Stimulated activated CD8-positive, alpha-beta memory T cell treated with anti-CD3 and anti-CD28 coated beads, Interleukin-12 subunit alpha, Interleukin-12 subunit beta, amount 100 ng/mL, for 1 hour (primary cell): ENCODE measurements around the gene UBE2V1.

Experiments
- DNase-seq: peaks from one replicate; pipeline ENCODE4 v3.0.0-alpha.2; 2020; ENCODE audit warnings: low read depth

The UBE2V1 gene

DNA sequence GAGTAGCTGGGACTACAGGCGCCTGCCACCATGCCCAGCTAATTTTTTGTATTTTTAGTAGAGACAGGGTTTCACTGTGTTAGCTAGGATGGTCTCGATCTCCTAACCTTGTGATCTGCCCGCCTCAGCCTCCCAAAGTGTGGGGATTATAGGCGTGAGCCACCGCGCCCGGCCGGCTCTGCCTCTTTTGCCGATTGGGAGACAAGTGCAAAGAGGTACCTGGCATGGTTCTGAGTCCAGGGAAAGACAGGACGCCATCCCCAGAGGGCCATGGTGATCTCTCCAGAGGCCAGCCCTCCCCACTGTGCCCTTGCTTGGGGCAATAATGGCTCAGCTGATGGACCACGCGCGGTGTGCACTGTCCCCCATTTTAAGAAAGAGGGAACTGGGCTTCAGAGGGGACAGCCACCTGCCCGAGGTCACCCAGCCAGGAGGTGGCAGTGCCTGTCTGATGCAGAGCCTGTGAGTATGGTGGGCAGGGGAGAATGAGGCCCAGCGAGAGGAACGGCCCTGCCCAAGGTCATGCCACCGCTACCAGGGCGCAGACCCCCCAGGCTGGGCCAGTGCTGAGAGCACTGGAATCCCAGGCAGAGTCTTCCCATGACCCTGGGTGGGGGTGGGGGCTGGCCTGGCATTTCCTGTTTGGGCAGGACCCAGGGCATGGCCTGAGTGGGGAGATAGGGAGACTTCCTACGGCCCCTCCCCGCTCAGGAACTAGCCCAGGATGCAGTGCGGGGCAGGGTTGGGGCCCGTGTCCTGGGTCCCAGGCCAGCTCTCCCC lies 69.2 kb downstream of the UBE2V1 start:
- no peak for DNase-seq

DNA sequence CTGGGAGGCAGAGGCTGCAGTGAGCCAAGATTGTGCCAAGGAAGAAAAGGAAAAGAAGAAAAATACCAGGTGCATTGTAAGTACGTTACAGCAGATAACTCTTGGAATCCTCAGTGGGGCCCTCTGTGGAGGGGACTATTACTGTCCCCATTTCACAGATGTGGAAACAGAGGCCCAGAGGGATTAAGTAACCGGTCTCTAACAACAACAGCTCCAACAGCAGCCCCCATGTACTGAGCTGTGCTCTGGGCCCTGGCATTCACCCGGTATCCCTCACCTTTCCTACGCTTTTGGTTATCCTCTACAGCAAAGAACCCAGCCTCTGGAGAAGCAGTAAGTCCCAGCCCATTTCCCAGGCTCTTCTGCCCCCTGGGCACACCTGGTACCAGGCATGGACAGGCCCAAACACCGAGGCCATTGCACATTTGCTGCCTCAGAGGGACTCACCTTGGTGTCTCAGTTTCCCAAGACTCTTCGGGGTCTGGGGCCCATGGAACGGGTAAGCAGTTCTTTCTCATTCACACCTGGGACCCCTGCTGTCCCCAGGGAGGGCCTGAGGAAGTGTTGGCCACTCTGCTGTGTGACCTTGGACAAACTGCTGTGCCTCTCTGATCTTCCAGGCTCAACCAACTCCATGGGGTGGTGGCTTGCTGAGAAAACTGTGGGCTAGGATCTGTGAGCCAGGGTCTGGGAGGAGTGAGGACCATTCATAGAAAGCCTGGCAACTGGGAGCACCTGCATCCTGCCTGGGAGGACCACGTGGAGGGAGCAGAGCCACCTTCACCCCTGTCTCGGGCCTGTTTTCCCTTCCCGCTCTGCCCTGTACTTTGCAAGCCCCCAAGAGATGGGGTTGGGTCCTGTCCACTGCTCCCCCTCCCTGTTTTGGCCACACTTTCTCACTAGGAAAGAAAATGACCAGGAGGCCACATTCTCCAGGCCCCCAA lies 70.3 kb downstream of the UBE2V1 start:
- no peak for DNase-seq

DNA sequence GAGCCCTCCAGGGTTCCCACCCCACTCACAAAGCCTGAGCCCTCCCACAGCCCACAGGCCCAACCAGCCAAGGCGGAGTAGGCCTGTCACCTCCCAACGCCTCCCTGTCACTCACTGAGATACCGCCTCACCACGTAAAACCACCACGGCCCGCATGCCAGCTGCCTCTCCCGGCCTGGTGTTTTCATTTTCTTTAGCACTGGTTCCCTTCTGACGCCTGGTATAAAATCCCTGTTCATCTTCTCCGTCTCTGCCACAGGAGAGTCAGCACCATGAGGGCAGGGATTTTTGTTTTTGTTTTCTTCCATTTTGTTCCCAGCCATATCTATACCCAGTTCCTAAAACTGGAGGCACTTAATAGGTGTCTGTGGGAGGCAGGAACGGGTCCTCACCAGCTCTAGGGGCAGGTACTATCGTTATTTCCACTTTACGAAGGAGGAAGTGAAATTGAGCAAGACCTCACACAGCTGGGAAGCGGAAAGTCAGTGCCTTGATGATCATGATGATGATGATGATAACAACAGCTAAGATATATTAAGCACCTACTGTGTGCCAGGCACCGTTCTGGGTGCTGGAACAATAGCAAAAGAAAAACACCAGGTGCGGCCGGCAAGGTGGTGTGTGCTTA lies 71.6 kb downstream of the UBE2V1 start:
- DNase-seq = no peak

DNA sequence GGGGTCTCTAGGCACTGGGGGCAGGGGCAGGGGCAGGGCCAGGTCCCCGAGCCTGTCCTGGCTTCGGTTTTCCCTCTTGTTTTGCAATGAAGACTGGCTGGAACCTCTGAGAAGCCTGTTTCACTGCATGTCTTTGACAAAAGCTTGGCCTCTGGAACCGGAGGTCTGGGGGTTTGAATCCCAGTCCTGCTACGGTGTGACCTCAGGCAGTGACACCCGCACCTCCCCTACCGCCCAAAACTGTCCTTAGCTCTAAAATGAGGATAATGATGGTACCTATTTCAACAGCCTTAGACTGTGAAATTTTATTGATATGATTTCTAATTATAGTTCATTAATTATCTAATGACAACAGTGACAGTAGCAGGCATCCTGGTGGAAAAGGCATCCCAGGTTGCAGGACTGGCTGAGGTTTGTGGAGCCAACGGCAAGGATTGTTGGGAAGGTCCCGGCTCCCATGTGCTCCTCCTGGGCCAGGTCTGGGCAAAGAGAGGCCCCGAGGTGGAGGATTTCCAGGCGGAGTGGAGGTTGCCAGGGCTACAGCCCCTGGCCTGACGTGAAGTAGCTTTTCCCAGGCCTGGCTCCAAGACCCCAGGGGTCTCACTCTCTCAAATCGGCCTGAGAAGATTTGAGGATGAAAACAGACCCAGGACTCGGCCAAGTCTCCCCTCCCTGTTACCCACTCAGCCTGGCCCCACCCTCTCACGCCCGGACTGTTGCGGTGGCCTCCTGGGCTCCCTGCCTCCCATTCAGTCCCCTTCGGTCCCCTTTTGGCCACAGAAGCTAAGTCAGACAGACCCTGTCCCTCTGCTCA lies 72.3 kb downstream of the UBE2V1 start:
- DNase-seq = no peak

DNA sequence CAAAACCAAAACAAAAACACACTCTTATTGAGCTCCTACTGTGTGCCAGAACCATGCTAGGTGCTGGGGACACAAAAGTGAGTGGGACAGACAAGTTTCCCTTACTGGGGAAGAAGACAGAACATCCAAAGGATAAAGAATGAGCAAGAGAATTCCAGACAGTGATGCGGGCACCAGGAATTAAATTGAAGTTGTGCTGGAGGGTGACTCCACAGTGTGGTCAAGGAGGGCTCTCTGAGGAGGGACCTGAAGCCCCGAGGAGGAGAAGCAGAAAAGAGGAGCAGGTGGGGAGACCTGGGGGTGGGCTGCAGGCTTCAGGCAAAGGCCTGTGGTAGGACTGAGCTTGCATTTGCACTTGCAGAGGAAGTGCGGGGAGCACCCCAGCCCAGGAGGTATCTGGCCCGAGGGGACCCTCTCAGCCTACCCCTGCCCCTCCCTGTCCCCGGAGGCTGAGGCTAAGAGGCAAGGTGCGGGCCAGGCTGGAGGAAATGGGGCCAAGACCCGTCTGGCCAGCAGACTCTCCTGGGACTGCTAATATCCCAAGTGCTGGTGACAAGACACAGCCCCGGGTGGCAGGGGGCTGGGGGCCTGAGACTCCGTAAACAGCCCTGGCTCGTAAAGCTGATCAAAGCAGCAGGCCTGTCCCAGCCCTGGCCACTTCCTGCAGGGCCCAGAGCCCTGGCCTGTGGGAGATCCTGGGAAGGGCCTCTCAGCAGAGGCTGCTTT lies 73.1 kb downstream of the UBE2V1 start:
- DNase-seq = no peak

DNA sequence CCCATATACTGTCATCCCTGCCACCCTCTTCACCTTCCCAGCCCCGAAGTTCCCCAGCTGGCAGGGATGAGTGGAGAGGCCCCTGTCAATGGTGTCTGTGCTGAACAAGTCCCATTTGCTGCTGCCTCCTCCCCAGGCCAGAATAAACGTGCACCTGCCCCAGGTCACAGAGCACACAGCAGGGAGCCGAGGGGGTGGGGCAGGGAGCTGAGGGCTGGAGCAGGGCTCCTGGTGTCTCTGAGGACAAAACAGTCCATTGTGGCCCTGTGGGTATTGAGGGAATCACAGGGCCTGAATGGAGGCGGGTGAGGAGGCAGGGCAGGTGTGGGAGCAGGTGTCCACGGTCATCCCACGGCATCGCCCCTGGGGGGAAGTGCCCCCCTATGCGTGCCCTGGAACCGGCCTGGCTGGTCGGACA lies 74.4 kb downstream of the UBE2V1 start:
- no peak for DNase-seq

DNA sequence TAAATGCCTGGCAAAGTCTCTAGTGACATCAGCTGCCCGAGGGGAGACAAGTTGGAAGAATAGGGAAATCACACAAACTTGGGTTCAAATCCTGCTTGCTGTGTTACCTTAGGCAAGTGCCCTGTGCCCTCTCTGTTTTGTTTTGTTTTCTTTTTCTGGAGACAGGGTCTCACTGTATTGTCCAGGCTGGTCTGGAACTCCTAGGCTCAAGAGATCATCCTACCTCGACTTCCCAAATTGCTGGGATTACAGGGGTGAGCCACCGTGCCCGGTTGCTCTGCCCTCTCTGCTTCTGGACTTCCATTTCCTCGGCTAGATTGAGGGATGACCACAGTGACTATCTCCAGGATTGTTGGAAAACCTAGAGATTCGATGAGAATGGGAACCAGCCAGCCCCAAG lies 74.8 kb downstream of the UBE2V1 start:
- no peak for DNase-seq

DNA sequence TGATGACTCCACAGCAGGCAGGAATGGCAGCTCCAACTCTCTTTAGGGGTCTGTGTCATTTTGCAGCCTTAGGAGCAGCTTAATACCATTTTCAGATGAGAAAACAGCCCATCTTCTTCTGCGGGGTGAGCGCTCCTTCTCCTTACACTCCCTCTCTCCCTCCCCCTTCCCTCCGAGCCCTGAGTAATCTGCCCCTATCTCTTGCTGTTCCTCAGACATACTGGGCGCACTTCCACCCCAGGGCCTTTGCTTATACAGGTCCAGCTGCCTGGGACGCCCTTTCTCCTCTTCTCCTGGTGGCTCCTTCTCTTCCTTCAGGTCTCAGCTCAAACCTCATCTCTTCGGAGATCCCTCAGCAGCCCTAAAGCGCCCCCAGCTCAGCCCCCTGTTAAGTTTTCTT lies 75.4 kb downstream of the UBE2V1 start:
- DNase-seq = no peak

DNA sequence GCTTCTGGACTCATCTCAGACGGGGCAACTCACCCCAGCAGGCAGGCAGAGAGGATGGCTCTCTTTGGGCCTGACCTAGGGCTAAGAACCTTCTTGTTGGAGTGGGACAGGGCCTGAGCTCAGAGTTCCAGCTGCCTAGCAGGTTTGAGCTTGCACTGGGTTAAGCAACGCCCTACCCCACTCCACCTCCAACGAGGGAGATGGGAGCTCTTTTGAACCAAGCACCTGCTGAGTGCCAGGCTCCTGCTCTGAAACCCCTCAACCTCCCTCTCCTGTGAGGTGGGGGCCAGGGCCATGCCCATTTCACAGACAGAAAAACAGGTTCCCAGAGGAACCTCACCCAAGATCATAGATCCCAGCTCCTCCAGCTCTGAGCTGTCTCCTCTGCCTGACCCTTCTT lies 75.8 kb downstream of the UBE2V1 start:
- no peak for DNase-seq

DNA sequence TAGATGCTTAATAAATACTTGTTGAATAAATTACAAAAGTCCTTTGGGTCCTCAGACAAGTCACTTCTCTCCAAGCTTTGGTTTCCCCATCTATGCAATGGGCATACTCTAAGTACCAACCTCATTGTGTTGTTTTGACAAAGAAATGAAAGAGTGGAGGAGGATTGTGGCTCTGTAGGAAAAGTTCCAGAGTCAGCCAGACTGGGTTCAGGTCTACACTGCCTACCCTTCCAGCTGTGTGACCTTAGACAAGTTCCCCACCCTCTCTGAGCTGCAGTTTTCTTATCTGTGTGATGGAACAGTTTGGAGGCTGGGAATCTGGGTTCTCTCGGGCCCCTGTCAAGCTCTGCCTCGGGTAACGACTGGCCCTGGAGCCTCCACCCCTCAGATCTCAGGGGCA lies 76.2 kb downstream of the UBE2V1 start:
- no peak for DNase-seq

DNA sequence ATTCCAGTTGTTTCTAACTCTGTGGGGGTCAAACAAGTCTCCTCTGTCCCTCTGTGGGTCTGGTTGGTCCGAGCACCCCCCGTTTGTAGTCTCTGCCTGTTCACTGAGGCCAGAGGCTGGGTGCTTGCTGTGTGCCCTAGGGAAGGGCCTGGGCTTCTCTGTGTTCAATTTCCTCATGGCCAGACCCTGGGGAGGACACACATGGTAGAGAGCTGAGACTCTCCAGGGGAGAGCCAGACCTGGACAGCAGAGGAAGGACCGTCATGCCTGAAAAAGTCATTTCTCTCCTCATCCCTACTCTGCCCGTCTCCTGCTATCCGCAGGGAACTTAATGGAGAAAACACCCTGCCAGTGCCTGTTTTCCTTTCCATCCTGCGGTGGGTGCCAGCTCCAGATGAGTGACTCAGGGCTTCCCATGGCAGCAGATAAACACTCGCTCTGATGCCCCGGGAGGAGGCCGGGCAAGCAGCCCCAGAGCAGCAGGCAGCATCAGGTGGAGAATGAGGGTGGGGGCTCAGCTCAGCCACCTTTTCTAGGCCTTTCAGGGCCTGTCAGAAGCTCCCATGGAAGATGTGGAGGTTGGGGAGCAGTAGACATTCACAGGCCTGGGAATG lies 78.3 kb downstream of the UBE2V1 start:
- no peak for DNase-seq

DNA sequence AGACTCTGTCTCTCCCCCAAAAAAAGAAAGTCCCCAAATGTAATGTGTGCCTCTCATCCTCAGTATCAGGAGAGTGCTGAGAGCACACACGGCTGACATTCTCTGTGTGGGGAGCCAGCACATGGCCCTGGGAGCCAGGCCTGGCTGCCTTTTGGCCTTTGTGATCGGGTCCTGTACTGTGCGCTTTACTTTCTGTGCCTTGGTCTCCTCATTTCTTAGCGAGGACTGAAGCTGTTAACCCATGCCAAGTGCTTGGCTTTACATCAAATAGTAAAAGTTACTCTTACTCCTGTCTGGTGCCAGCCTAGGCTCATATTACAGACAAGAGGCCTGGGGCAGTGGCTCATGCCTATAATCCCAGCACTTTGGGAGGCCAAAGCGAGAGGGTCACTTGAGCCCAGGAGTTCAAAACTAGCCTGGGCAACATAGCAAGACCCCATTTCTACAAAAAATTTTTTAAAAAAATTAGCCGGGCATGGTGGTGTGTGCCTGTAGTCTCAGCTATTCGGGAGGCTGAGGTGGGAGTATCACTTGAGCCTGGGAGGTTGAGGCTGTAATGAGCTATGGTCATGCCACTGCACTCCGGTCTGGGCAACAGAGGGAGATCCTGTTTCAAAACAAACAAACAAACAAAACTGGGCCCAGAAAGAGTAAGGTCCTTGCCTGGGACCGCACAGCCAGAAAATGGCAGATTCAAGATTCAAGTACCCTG lies 79.8 kb downstream of the UBE2V1 start:
- no peak for DNase-seq
